Measurements from ENCODE around the gene GTF3C1. TPM values are rescaled to one million over a fixed set of nuclear protein-coding genes. Genes with fewer than 3 reads are reported as not detected.

The GTF3C1 gene
- total RNA-seq, 1 experiment from 2014 or later = 97.5 TPM

- Histone ChIP-seq H3K9ac (ENCODE audit: low read length) (no peak overlapping the region), H3K9me3 (ENCODE audit: low read length) (no peaks in the 10 kb centered on the region), H3K4me2 (ENCODE audit: low read length) (no peak overlapping the region), H3K79me2 (ENCODE audit: low read length) (no peaks in the 10 kb centered on the region), H3K36me3 (ENCODE audit: low read depth, low read length) (no peaks in the 10 kb centered on the region), H3K27ac (ENCODE audit: low read length) (no peak overlapping the region), H2AFZ (ENCODE audit: low read length) (no peak overlapping the region), H3K27me3 (ENCODE audit: low read length) (no peaks in the 10 kb centered on the region), H4K20me1 (ENCODE audit: low read length) (no peaks in the 10 kb centered on the region), H3F3A (ENCODE audit: low read length, unreplicated experiment) (no peaks in the 10 kb centered on the region), H3K9me2 (replicated peaks; ENCODE audit: low read length) (no peaks in the 10 kb centered on the region), H3K4me1 (ENCODE audit: insufficient read depth, low read length) (no peaks in the 10 kb centered on the region), H3K4me3 (ENCODE audit: low read length) (no peak overlapping the region)
- ChIA-PET POLR2A (ENCODE audit: unreplicated experiment) (interaction anchor here (0.6 kb wide), 1 partner anchor 116 kb away, joined by 7 read pairs; no protein-coding TSS in a partner anchor), CTCF (no interaction called here)
- DNase-seq = no peak
- ATAC-seq = no peak
- no TSS peak for BruUV-seq (replicated peaks)
- intact Hi-C loops (cut with micrococcal nuclease) = loop anchor here (5.0 kb wide), 1 partner anchor 1618 kb away; no protein-coding TSS in a partner anchor
- TF ChIP-seq EZH2phosphoT487 (IDR thresholded peaks at IDR 0.05; ENCODE audit: borderline replicate concordance, low read length) = no peak
- TF ChIP-seq EZH2 (IDR thresholded peaks at IDR 0.05; ENCODE audit: low read length, unreplicated experiment) = no peak
- no peak for TF ChIP-seq CTCF (conservative IDR thresholded peaks at IDR 0.05; ENCODE audit: low read depth, low read length)
Measured at GRCh38 chr16:27455700-27456099, 94.0 kb downstream of the GTF3C1 start.

- Histone ChIP-seq H3K9ac (ENCODE audit: low read length) (no peak overlapping the region), H3K4me3 (ENCODE audit: low read length) (no peak overlapping the region), H3K27me3 (ENCODE audit: low read length) (no peaks in the 10 kb centered on the region), H3F3A (ENCODE audit: low read length, unreplicated experiment) (no peaks in the 10 kb centered on the region), H3K4me2 (ENCODE audit: low read length) (no peak overlapping the region), H3K36me3 (ENCODE audit: low read depth, low read length) (no peaks in the 10 kb centered on the region), H3K27ac (ENCODE audit: low read length) (no peak overlapping the region), H2AFZ (ENCODE audit: low read length) (no peak overlapping the region), H3K4me1 (ENCODE audit: insufficient read depth, low read length) (no peaks in the 10 kb centered on the region), H3K79me2 (ENCODE audit: low read length) (no peaks in the 10 kb centered on the region), H3K9me3 (ENCODE audit: low read length) (no peaks in the 10 kb centered on the region), H4K20me1 (ENCODE audit: low read length) (no peaks in the 10 kb centered on the region), H3K9me2 (replicated peaks; ENCODE audit: low read length) (no peaks in the 10 kb centered on the region)
- POLR2A ChIA-PET (ENCODE audit: unreplicated experiment) = no interaction called here
- no peak for ATAC-seq
- no TSS peak for BruUV-seq (replicated peaks)
- TF ChIP-seq EZH2phosphoT487 (IDR thresholded peaks at IDR 0.05; ENCODE audit: borderline replicate concordance, low read length) (no peak), CTCF (conservative IDR thresholded peaks at IDR 0.05; ENCODE audit: low read depth, low read length) (no peak), EZH2 (IDR thresholded peaks at IDR 0.05; ENCODE audit: low read length, unreplicated experiment) (no peak)
- CTCF ChIA-PET = no interaction called here
- DNase-seq = no peak
- intact Hi-C loops (cut with micrococcal nuclease) = no loop called here
Measured at GRCh38 chr16:27453494-27453825, 96.3 kb downstream of the GTF3C1 start.

- no TSS peak for BruUV-seq (replicated peaks)
- Histone ChIP-seq H3K79me2 (ENCODE audit: low read length) (no peaks in the 10 kb centered on the region), H3K4me2 (ENCODE audit: low read length) (no peak overlapping the region), H3K9ac (ENCODE audit: low read length) (no peak overlapping the region), H3K27ac (ENCODE audit: low read length) (no peak overlapping the region), H3F3A (ENCODE audit: low read length, unreplicated experiment) (no peaks in the 10 kb centered on the region), H3K36me3 (ENCODE audit: low read depth, low read length) (no peaks in the 10 kb centered on the region), H3K4me1 (ENCODE audit: insufficient read depth, low read length) (no peaks in the 10 kb centered on the region), H3K9me2 (replicated peaks; ENCODE audit: low read length) (no peaks in the 10 kb centered on the region), H2AFZ (ENCODE audit: low read length) (no peak overlapping the region), H3K4me3 (ENCODE audit: low read length) (no peak overlapping the region), H3K9me3 (ENCODE audit: low read length) (no peaks in the 10 kb centered on the region), H4K20me1 (ENCODE audit: low read length) (no peaks in the 10 kb centered on the region), H3K27me3 (ENCODE audit: low read length) (no peaks in the 10 kb centered on the region)
- DNase-seq (no peak), ATAC-seq (no peak)
- ChIA-PET CTCF (no interaction called here), POLR2A (ENCODE audit: unreplicated experiment) (no interaction called here)
- intact Hi-C loops (cut with micrococcal nuclease) = no loop called here
- TF ChIP-seq EZH2phosphoT487 (IDR thresholded peaks at IDR 0.05; ENCODE audit: borderline replicate concordance, low read length) (no peak), CTCF (conservative IDR thresholded peaks at IDR 0.05; ENCODE audit: low read depth, low read length) (no peak), EZH2 (IDR thresholded peaks at IDR 0.05; ENCODE audit: low read length, unreplicated experiment) (no peak)
Measured at GRCh38 chr16:27452569-27453493, 96.9 kb downstream of the GTF3C1 start.
